HepG2 (cell line): ENCODE results near the gene TOR4A. TPM values are rescaled to one million over a fixed set of nuclear protein-coding genes. Genes with fewer than 3 reads are reported as not detected.

Experiments used
- ATAD3A ChIP-seq: sonication (generic); formaldehyde crosslinking; IDR thresholded peaks from 2 replicates; pipeline ENCODE4 v1.4.0; 2020; ENCODE audit warnings: missing genetic modification reagents
- EEA1 ChIP-seq: sonication (generic); formaldehyde crosslinking; IDR thresholded peaks from 2 replicates; pipeline ENCODE4 v1.5.1; 2020; ENCODE audit warnings: mild to moderate bottlenecking, missing genetic modification reagents, borderline replicate concordance
- GATA4 ChIP-seq: sonication (generic); IDR thresholded peaks from 2 replicates; pipeline ENCODE4 v1.6.1; 2016; ENCODE audit warnings: antibody characterized with exemption, low read depth, borderline replicate concordance
- MED1 ChIP-seq: sonication (generic); formaldehyde crosslinking; IDR thresholded peaks from 2 replicates; pipeline ENCODE4 v1.4.0; 2020; ENCODE audit warnings: missing genetic modification reagents
- PHF8 ChIP-seq: sonication (generic); formaldehyde crosslinking; IDR thresholded peaks from 2 replicates; pipeline ENCODE4 v1.5.0; 2020; ENCODE audit warnings: missing genetic modification reagents
- POLR2AphosphoS2 ChIP-seq: IDR thresholded peaks from 2 replicates; pipeline ENCODE4 v1.6.1; 2011; ENCODE audit warnings: low read depth, low read length, improper control_type of control experiment
- SMAD1 ChIP-seq: sonication (generic); formaldehyde crosslinking; IDR thresholded peaks from 2 replicates; pipeline ENCODE4 v1.4.0; 2020; ENCODE audit warnings: missing genetic modification reagents, low read depth, mild to moderate bottlenecking, borderline replicate concordance
- SMYD3 ChIP-seq: sonication (generic); formaldehyde crosslinking; IDR thresholded peaks from 2 replicates; pipeline ENCODE4 v1.8.1; 2023; ENCODE audit warnings: mild to moderate bottlenecking, missing genetic modification reagents
- TEAD3 ChIP-seq: optimal IDR thresholded peaks from 2 replicates; pipeline ENCODE3; 2016; ENCODE audit warnings: borderline replicate concordance
- TOE1 ChIP-seq: sonication (generic); formaldehyde crosslinking; IDR thresholded peaks from 2 replicates; pipeline ENCODE4 v1.4.0; 2020; ENCODE audit warnings: mild to moderate bottlenecking, missing genetic modification reagents
- ZBTB33 ChIP-seq: sonication (generic); formaldehyde crosslinking; IDR thresholded peaks from 2 replicates; pipeline ENCODE4 v1.4.0; 2020; ENCODE audit warnings: missing genetic modification reagents
- ZNF256 ChIP-seq: sonication (generic); formaldehyde crosslinking; conservative IDR thresholded peaks from 2 replicates; pipeline ENCODE4 v1.4.0; 2020; ENCODE audit warnings: missing genetic modification reagents
- ZNF335 ChIP-seq: sonication (generic); formaldehyde crosslinking; IDR thresholded peaks from 2 replicates; pipeline ENCODE4 v1.4.0; 2020; ENCODE audit warnings: missing genetic modification reagents
- ZNF414 ChIP-seq: sonication (generic); formaldehyde crosslinking; IDR thresholded peaks from 2 replicates; pipeline ENCODE4 v1.5.0; 2020; ENCODE audit warnings: missing genetic modification reagents
- ZNF513 ChIP-seq: sonication (generic); formaldehyde crosslinking; conservative IDR thresholded peaks from 2 replicates; pipeline ENCODE4 v1.5.0; 2020; ENCODE audit warnings: missing genetic modification reagents
- ZNF562 ChIP-seq: sonication (generic); formaldehyde crosslinking; IDR thresholded peaks from 2 replicates; pipeline ENCODE4 v1.8.0; 2022; ENCODE audit warnings: missing genetic modification reagents, borderline replicate concordance
- ZNF710 ChIP-seq: sonication (generic); formaldehyde crosslinking; IDR thresholded peaks from 2 replicates; pipeline ENCODE4 v1.5.0; 2020; ENCODE audit warnings: mild to moderate bottlenecking, missing genetic modification reagents, borderline replicate concordance
- ZNF747 ChIP-seq: sonication (generic); formaldehyde crosslinking; IDR thresholded peaks from 2 replicates; pipeline ENCODE4 v1.8.1; 2023; ENCODE audit warnings: missing genetic modification reagents, mild to moderate bottlenecking, borderline replicate concordance
- ZNF781 ChIP-seq: sonication (generic); formaldehyde crosslinking; IDR thresholded peaks from 2 replicates; pipeline ENCODE4 v1.5.1; 2020; ENCODE audit warnings: borderline replicate concordance, mild to moderate bottlenecking, missing genetic modification reagents; ENCODE audit errors: not compliant biosample characterization
- polyA plus RNA-seq, 8 experiments: library from polyadenylated mRNA; depleted of rRNA in 3 of 8; stranded (reverse) in 7 of 8; unstranded in 1 of 8; fragments of >200 nt; fragmentation: Illumina TruSeq in 4 of 8; extraction: Trizol in 4 of 8; gene quantifications; 2 replicates each; pipeline versions ENCODE4 v1.2.1 to v1.2.3, GENCODE V29; 2011 to 2016; ENCODE audit warnings: low read depth in 4 of 8, missing spikeins in 1 of 8, mixed read lengths in 1 of 8; ENCODE audit not compliant: insufficient read depth in 1 of 8
- total RNA-seq, 5 experiments: library from RNA; depleted of rRNA; stranded (reverse); fragments of >200 nt; fragmentation: Illumina TruSeq; extraction: Trizol; gene quantifications; 2 replicates each; pipeline ENCODE4 v1.2.3, GENCODE V29; 2016; ENCODE audit warnings: low read depth in 1 of 5
- TF ChIP-seq, protein P1 (sequence below): sonication (generic); formaldehyde crosslinking; IDR thresholded peaks from 2 replicates; pipeline ENCODE4 v1.9.0; 2021; ENCODE audit warnings: missing genetic modification reagents, borderline replicate concordance
- TF ChIP-seq, protein P2 (sequence below): sonication (generic); formaldehyde crosslinking; IDR thresholded peaks from 2 replicates; pipeline ENCODE4 v1.4.0; 2020; ENCODE audit warnings: missing genetic modification reagents

Gene TOR4A
- total and polyA plus RNA-seq, 2 of the 13 experiments (the other 11 are each of a cell fraction or from before 2014, with no cell fraction given): 11.1 to 14.2 TPM

GRCh38 chr9:137277329-137278041 lies at the start of gene TOR4A (continued):
- TF ChIP-seq, protein P1, sequence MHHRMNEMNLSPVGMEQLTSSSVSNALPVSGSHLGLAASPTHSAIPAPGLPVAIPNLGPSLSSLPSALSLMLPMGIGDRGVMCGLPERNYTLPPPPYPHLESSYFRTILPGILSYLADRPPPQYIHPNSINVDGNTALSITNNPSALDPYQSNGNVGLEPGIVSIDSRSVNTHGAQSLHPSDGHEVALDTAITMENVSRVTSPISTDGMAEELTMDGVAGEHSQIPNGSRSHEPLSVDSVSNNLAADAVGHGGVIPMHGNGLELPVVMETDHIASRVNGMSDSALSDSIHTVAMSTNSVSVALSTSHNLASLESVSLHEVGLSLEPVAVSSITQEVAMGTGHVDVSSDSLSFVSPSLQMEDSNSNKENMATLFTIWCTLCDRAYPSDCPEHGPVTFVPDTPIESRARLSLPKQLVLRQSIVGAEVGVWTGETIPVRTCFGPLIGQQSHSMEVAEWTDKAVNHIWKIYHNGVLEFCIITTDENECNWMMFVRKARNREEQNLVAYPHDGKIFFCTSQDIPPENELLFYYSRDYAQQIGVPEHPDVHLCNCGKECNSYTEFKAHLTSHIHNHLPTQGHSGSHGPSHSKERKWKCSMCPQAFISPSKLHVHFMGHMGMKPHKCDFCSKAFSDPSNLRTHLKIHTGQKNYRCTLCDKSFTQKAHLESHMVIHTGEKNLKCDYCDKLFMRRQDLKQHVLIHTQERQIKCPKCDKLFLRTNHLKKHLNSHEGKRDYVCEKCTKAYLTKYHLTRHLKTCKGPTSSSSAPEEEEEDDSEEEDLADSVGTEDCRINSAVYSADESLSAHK (CRISPR knock-in tag): no peak
- peak; percentile 38 for TF ChIP-seq ZNF747 (CRISPR knock-in tag)
- no peak for TF ChIP-seq ZNF562 (CRISPR knock-in tag)
- TF ChIP-seq, protein P2, sequence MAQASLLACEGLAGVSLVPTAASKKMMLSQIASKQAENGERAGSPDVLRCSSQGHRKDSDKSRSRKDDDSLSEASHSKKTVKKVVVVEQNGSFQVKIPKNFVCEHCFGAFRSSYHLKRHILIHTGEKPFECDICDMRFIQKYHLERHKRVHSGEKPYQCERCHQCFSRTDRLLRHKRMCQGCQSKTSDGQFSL: peak; percentile 40
- TF ChIP-seq ZNF256: no peak
- peak; percentile 81; the same call in 1 of the 2 replicates for TF ChIP-seq ZNF335
- peak; percentile 76 for TF ChIP-seq TEAD3 (CRISPR knock-in tag)
- peak; percentile 78 for TF ChIP-seq MED1 (CRISPR knock-in tag)
- no peak for TF ChIP-seq ATAD3A (CRISPR knock-in tag)
- no peak for TF ChIP-seq ZNF781
- peak; percentile 91 for TF ChIP-seq PHF8 (CRISPR knock-in tag)
- no peak for TF ChIP-seq ZNF710 (CRISPR knock-in tag)
- TF ChIP-seq ZBTB33 (CRISPR knock-in tag): no peak
- TF ChIP-seq SMAD1 (CRISPR knock-in tag): no peak
- 0 out of 2 replicates have a peak, but pooled peaks have one; percentile 55 for TF ChIP-seq GATA4
- TF ChIP-seq POLR2AphosphoS2: no peak
- peak; percentile 78 for TF ChIP-seq ZNF414 (CRISPR knock-in tag)
- TF ChIP-seq EEA1: no peak
- no peak for TF ChIP-seq TOE1 (CRISPR knock-in tag)
- no peak for TF ChIP-seq ZNF513 (CRISPR knock-in tag)
- TF ChIP-seq SMYD3 (CRISPR knock-in tag): no peak
